ENCODE data around the gene TMEM151B.

Gene TMEM151B

GRCh38 chr6:44264154-44265006 lies 5.9 kb upstream of the TMEM151B start:
- DNase-seq (ENCODE audit: low read depth) = no peak

DNA sequence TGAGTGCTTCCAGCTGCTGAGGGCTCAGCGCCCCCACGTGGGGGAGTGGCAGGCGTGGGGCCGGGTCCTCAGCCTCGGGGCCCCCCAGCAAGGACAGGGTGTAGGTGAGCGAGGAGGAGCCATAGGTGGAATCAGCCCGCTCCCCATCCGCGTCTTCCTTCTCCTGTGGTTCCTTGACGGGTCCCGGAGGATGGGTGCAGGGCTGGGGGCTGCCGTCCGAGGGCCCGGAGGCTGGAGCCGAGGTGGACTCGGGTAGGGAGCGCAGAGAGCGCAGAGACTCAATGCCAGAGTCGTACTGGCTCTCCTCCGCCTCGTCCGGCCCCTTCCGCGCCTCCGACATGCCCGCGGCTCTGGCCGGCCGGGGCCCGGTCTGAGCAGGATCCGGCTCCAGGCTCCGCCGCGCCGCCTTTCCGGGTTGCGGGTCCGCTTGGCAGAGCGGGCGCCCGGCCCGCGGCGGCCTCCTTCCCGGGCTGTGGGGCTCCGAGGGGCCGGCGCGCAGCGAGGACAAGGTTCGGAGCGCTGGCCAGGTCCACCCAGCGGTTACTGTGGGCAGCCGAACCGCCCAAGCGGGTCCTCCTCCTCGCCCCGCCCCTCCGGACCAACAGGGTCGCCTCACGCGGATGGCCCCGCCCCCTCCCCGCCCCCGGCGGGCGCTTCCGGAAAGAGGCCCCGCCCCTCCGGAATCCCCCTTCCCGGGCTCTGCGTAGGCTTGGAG lies 5.1 kb upstream of the TMEM151B start, which contains the start of gene NFKBIE:
Gene NFKBIE (minus strand): TSS at position 545 of the 715 bp plus-strand sequence. CDS start 205 bp downstream, at position 340.
- peak; percentile 92 for DNase-seq (ENCODE audit: low read depth)

- DNase-seq (ENCODE audit: low read depth) = no peak
Observed at GRCh38 chr6:44265722-44266233, 4.5 kb upstream of the TMEM151B start.

DNA sequence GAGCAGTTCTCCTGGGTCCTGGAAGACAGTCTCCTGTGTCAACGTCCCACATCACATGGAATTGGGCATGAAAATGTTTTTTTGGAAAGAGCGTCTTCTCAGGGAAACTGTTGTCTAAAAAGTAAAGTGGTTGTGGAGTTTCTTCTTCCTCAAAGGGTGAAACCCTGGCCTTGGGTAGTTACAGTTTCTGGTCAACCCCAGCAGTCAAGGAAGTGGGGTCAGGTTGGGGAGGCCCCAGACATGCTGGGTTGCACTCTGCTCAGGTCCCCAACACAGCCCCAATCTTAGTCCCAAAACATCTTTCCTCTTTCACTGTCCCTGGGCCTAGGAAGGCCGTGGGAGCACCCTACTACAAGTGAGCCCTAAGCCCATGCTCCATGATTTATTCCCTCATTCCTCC lies 3.9 kb upstream of the TMEM151B start:
- no peak for DNase-seq (ENCODE audit: low read depth)

DNA sequence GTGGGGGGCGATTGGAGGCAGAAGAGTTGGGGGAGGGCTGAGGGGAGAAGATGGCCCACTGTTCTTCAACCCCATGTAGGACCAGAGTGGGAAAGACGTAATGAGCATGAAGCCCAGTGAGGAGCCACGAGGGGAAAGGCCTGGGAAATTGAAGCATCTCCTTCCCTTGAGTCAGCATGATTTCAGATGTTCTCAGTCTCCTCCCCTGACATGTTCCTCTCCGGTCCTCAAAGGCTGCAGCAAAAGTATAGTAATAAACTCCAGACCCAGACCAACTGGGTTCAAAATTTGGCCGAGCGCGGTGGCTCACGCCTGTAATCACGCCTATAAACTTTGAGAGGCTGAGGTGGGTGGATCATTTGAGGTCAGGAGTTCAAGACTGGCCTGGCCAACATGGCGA lies 3.0 kb upstream of the TMEM151B start:
- no peak for DNase-seq (ENCODE audit: low read depth)

DNA sequence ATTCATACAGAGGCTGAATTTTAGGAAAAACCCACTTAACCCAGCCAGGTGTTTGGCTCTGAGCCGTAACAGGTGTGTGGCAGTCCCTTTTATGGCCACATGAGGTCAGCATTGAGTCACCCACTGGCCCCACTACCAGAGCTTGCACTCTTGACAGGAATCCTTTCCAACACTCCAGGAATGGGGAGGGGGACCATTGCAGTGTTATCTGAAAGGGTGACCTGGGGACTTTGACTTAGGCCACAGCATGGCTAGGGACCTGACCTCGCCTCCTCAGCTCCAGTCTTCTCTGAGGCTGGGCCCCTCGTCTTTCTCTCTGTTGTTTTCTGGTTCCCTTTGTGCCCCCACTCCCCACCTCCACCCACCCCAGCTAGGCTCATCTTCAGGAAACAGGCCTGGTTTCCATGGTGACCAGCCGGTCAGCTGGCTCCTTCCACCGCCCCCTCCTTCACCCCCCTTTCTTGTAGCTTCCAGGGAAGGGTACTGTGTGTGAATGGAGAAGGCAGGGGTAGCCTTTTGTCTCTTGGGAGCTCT lies 2.1 kb upstream of the TMEM151B start:
- DNase-seq (ENCODE audit: low read depth) = no peak

DNA sequence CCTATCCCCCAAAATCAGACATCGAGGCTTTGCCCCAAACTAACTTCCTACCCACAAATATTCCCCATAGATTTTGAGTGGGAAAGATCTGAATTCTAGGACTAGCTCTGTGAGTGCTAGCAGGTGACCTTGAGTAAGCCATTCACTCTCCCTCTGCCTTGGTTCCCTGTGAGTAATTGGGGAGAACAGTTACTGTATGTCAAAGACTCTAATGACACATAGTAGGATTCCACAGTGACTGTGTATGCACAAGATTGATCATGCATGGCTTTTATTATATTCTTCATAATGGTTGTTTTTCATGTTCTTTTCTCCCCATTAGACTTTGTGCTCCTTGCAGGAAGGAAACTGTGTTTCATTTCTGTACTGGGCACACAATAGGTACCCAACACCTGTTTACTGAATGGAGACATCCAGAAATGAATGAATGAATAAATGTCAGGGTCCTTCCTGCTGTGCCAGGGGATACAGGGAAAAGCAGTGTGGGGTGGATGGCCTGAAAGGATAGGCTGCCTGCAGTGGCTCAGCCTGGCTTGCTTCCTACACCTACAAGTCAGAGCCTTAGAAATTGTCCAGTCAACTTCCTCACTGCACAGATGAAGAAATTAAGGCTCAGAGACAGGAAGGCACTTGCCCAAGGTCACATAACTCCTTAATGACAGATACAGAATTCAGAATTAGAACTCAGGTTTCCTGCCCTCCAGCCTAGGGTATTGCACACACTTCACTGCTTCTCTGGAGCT lies 901 bp upstream of the TMEM151B start:
- no peak for DNase-seq (ENCODE audit: low read depth)

- no peak for DNase-seq (ENCODE audit: low read depth)
Observed at GRCh38 chr6:44270526-44271405, 516 bp downstream of the TMEM151B start.

GRCh38 chr6:44271406-44271723 lies 1.1 kb downstream of the TMEM151B start:
- DNase-seq (ENCODE audit: low read depth) = no peak

GRCh38 chr6:44271914-44272313 lies 1.7 kb downstream of the TMEM151B start:
- DNase-seq (ENCODE audit: low read depth) = no peak

DNA sequence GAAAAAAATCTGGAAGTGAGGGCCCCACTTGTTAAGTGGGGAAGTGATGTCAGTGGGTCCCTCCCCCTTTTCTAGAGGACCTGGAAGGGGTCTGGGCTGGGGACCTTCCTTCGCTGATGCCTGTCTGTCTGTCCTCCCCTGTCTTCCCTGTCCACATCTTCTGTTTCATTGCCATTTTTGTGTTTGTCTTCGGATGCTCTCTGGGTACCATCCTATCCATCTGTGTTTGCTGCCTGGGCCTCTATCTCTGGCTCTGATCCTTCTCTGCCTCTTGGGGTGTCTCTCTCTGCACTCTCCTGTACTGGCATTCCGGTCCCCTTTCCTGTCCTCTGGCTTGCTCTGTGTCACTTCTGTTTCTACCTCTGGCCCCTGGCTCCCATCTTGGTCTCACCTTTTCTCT lies 2.3 kb downstream of the TMEM151B start:
- no peak for DNase-seq (ENCODE audit: low read depth)

GRCh38 chr6:44272999-44273566 lies 2.8 kb downstream of the TMEM151B start:
- DNase-seq (ENCODE audit: low read depth) = no peak

- no peak for DNase-seq (ENCODE audit: low read depth)
Observed at GRCh38 chr6:44273617-44274016, 3.4 kb downstream of the TMEM151B start.

GRCh38 chr6:44275271-44275748 lies 5.1 kb downstream of the TMEM151B start:
- DNase-seq (ENCODE audit: low read depth) = no peak

- no peak for DNase-seq (ENCODE audit: low read depth)
Observed at GRCh38 chr6:44275749-44276648, 5.7 kb downstream of the TMEM151B start.

GRCh38 chr6:44276667-44277640 lies 6.7 kb downstream of the TMEM151B start:
- DNase-seq (ENCODE audit: low read depth) = no peak

DNA sequence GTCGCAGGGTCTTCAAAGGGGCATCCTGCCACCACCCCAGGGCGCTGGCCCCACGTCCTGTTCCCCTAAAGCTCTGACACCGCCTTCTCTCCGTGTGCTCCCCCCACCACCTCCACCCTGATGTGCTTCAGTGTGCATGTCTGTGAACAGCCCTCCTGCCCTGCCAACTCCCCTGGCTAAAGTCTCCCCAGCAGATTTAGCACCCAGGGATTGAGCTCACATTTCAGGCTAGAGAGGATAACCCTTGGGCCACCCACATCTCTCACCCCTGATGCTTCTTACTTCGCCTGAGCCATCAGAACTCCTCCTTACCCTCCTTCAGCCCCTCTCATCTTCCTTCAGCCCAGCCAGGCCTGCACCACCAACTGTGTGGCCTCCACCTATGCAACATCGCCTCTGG lies 7.5 kb downstream of the TMEM151B start:
- DNase-seq (ENCODE audit: low read depth) = no peak

DNA sequence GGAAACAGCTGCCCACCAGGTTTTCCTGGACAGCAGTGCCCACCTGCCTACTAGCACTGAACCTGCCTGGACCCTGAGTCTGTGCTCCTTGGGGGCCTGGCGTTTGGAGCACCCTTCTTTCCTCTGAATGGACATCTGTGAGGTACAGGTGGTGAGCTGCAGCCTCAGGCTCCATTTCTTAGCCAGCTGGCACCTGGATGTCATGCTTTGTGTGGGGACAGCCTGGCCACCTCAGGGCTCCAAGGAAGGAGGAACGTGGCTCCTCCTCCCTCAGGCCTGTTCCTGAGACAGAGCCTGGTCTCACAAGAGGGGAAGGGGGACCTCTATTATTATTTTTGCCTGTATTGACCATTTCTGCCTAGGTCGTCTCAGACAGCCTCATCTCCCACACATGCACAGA lies 8.1 kb downstream of the TMEM151B start:
- no peak for DNase-seq (ENCODE audit: low read depth)
